Rectal smooth muscle tissue (tissue), 1 donor: Measurements from ENCODE around the gene GMCL2.

Source experiments
- H3K27ac ChIP-seq: one replicate; pipeline ENCODE4 v1.7.0; 2013; ENCODE audit warnings: low read depth, low read length, inconsistent platforms
- H3K27me3 ChIP-seq: one replicate; pipeline ENCODE4 v1.7.0; 2013; ENCODE audit warnings: low read length; ENCODE audit not compliant: control insufficient read depth, insufficient read depth
- H3K36me3 ChIP-seq: one replicate; pipeline ENCODE4 v1.7.0; 2013; ENCODE audit warnings: low read length; ENCODE audit not compliant: control insufficient read depth, insufficient read depth
- H3K4me1 ChIP-seq: one replicate; pipeline ENCODE4 v1.7.0; 2013; ENCODE audit warnings: low read length; ENCODE audit not compliant: control insufficient read depth, insufficient read depth
- H3K4me3 ChIP-seq: one replicate; pipeline ENCODE4 v1.7.0; 2013; ENCODE audit warnings: low read length
- H3K9ac ChIP-seq: one replicate; pipeline ENCODE4 v1.7.0; 2013; ENCODE audit warnings: low read length

Gene GMCL2

GRCh38 chr5:178216779-178217178, 29.6 kb upstream of the GMCL2 start:
- Histone ChIP-seq H3K27me3 (no peaks in the 10 kb centered on the region), H3K9ac (no peak overlapping the region), H3K27ac (no peak overlapping the region), H3K4me3 (no peak overlapping the region), H3K36me3 (peaks cover 44% of the 10 kb centered on the region), H3K4me1 (no peaks in the 10 kb centered on the region)

GRCh38 chr5:178216088-178216534, 28.9 kb upstream of the GMCL2 start:
- Histone ChIP-seq H3K36me3 (peaks cover 48% of the 10 kb centered on the region), H3K4me1 (no peaks in the 10 kb centered on the region), H3K27ac (no peak overlapping the region)

GRCh38 chr5:178215280-178216002, 28.3 kb upstream of the GMCL2 start:
- no peaks in the 10 kb centered on the region for H3K4me1 ChIP-seq
- no peak overlapping the region for H3K4me3 ChIP-seq
- H3K36me3 ChIP-seq = peaks cover 52% of the 10 kb centered on the region
- no peaks in the 10 kb centered on the region for H3K27me3 ChIP-seq
- no peak overlapping the region for H3K9ac ChIP-seq
- no peak overlapping the region for H3K27ac ChIP-seq

More at GRCh38 chr5:178216088-178216534, 28.9 kb upstream of the GMCL2 start:
- H3K4me3 ChIP-seq = no peak overlapping the region
- no peaks in the 10 kb centered on the region for H3K27me3 ChIP-seq
- no peak overlapping the region for H3K9ac ChIP-seq

- no peak overlapping the region for H3K27ac ChIP-seq
- no peaks in the 10 kb centered on the region for H3K4me1 ChIP-seq
- H3K4me3 ChIP-seq = no peak overlapping the region
- no peak overlapping the region for H3K9ac ChIP-seq
- H3K27me3 ChIP-seq = no peaks in the 10 kb centered on the region
- H3K36me3 ChIP-seq = peaks cover 63% of the 10 kb centered on the region
These were observed 27.1 kb upstream of the GMCL2 start for GRCh38 chr5:178214160-178214803.

GRCh38 chr5:178213748-178214151, 26.6 kb upstream of the GMCL2 start:
- no peaks in the 10 kb centered on the region for H3K27me3 ChIP-seq
- H3K27ac ChIP-seq = no peak overlapping the region
- no peak overlapping the region for H3K4me3 ChIP-seq
- H3K4me1 ChIP-seq = no peaks in the 10 kb centered on the region
- no peak overlapping the region for H3K9ac ChIP-seq
- H3K36me3 ChIP-seq = peaks cover 69% of the 10 kb centered on the region

- no peak overlapping the region for H3K4me3 ChIP-seq
- peaks cover 72% of the 10 kb centered on the region for H3K36me3 ChIP-seq
- H3K27me3 ChIP-seq = no peaks in the 10 kb centered on the region
- no peak overlapping the region for H3K9ac ChIP-seq
- peak overlapping the region; percentile 3 for H3K27ac ChIP-seq
- no peaks in the 10 kb centered on the region for H3K4me1 ChIP-seq
These were observed 25.9 kb upstream of the GMCL2 start for GRCh38 chr5:178213003-178213461.

GRCh38 chr5:178212241-178213002, 25.3 kb upstream of the GMCL2 start:
- Histone ChIP-seq H3K4me3 (no peak overlapping the region), H3K36me3 (peaks cover 77% of the 10 kb centered on the region), H3K9ac (no peak overlapping the region), H3K27me3 (no peaks in the 10 kb centered on the region), H3K27ac (no peak overlapping the region), H3K4me1 (no peaks in the 10 kb centered on the region)

- H3K27ac ChIP-seq = no peak overlapping the region
- H3K9ac ChIP-seq = no peak overlapping the region
- H3K4me3 ChIP-seq = no peak overlapping the region
- peaks cover 72% of the 10 kb centered on the region for H3K36me3 ChIP-seq
- no peaks in the 10 kb centered on the region for H3K27me3 ChIP-seq
- peaks cover 1% of the 10 kb centered on the region for H3K4me1 ChIP-seq
These were observed 24.2 kb upstream of the GMCL2 start for GRCh38 chr5:178211095-178212048.

GRCh38 chr5:178210686-178211085, 23.5 kb upstream of the GMCL2 start:
- Histone ChIP-seq H3K36me3 (peaks cover 67% of the 10 kb centered on the region), H3K9ac (no peak overlapping the region), H3K4me1 (peaks cover 8% of the 10 kb centered on the region), H3K27me3 (no peaks in the 10 kb centered on the region), H3K4me3 (no peak overlapping the region), H3K27ac (no peak overlapping the region)

GRCh38 chr5:178210073-178210535, 22.9 kb upstream of the GMCL2 start:
- H3K4me1 ChIP-seq = peaks cover 8% of the 10 kb centered on the region

GRCh38 chr5:178209334-178210072, 22.3 kb upstream of the GMCL2 start:
- Histone ChIP-seq H3K4me3 (no peak overlapping the region), H3K9ac (no peak overlapping the region), H3K27ac (no peak overlapping the region), H3K36me3 (peaks cover 60% of the 10 kb centered on the region), H3K4me1 (peaks cover 8% of the 10 kb centered on the region), H3K27me3 (no peaks in the 10 kb centered on the region)

More at GRCh38 chr5:178210073-178210535, 22.9 kb upstream of the GMCL2 start:
- no peak overlapping the region for H3K27ac ChIP-seq
- no peak overlapping the region for H3K9ac ChIP-seq
- H3K4me3 ChIP-seq = no peak overlapping the region
- H3K36me3 ChIP-seq = peaks cover 66% of the 10 kb centered on the region
- H3K27me3 ChIP-seq = no peaks in the 10 kb centered on the region
